OCI-LY7 (cell line): Measurements from ENCODE around the gene NCL. TPM values are rescaled to one million over a fixed set of nuclear protein-coding genes. Genes with fewer than 3 reads are reported as not detected.
"Not testable (repeated sequence)": the region's sequence is repeated elsewhere in the genome, so short reads cannot be mapped to it uniquely, and the experiment has no call there.

Experiments
- BruUV-seq: library from RNA; stranded (reverse); fragments of 400-500 nt; replicated peaks from 2 replicates; lab custom pipeline; 2021; lab: Mats Ljungman, UMichigan
- CTCF ChIA-PET: fragments of 300-600 bp; sonication (Branson Sonifier 250); formaldehyde crosslinking; loops from one replicate; lab custom pipeline; 2022; ENCODE audit warnings: antibody characterized with exemption; ENCODE audit not compliant: unreplicated experiment; lab: Charles Lee
- POLR2A ChIA-PET: fragments of 300-600 bp; sonication (Branson Sonifier 250); formaldehyde crosslinking; loops from one replicate; lab custom pipeline; 2022; ENCODE audit warnings: antibody characterized with exemption; lab: Charles Lee
- DNase-seq: peaks from one replicate; pipeline ENCODE4 v3.0.0-alpha.2; 2015; ENCODE audit warnings: low spot score
- H2AFZ ChIP-seq: fragments of 200-600 bp; sonication (generic), shearing (Covaris generic); 2 replicates; pipeline ENCODE4 v1.6.1; 2014; ENCODE audit warnings: mild to moderate bottlenecking, antibody characterized with exemption, low read length, moderate library complexity
- H3K27ac ChIP-seq: fragments of 200-600 bp; sonication (generic); 2 replicates; pipeline ENCODE4 v1.5.1; 2014; ENCODE audit warnings: mixed run types, low read depth, mild to moderate bottlenecking, moderate library complexity, low read length, inconsistent platforms; ENCODE audit not compliant: poor library complexity, severe bottlenecking
- H3K36me3 ChIP-seq: fragments of 200-600 bp; sonication (generic); 2 replicates; pipeline ENCODE4 v1.6.1; 2014; ENCODE audit warnings: mild to moderate bottlenecking, antibody characterized with exemption, low read length, moderate library complexity, mixed read lengths; ENCODE audit not compliant: insufficient read depth
- H3K4me1 ChIP-seq: fragments of 200-600 bp; sonication (generic); 2 replicates; pipeline ENCODE4 v1.5.1; 2014; ENCODE audit warnings: mild to moderate bottlenecking, low read length; ENCODE audit not compliant: insufficient read depth, poor library complexity, severe bottlenecking
- H3K4me2 ChIP-seq: fragments of 200-600 bp; sonication (generic); 2 replicates; pipeline ENCODE4 v1.6.1; 2014; ENCODE audit warnings: mild to moderate bottlenecking, low read length
- H3K4me3 ChIP-seq: fragments of 200-600 bp; sonication (generic); 2 replicates; pipeline ENCODE4 v1.5.1; 2014; ENCODE audit warnings: mild to moderate bottlenecking, low read depth, low read length; ENCODE audit not compliant: poor library complexity, severe bottlenecking
- H3K79me2 ChIP-seq: fragments of 200-600 bp; sonication (generic); 2 replicates; pipeline ENCODE4 v1.6.1; 2016; ENCODE audit warnings: low read depth, mild to moderate bottlenecking, low read length, moderate library complexity, mixed read lengths; ENCODE audit not compliant: insufficient read depth
- H3K9me2 ChIP-seq: fragments of 200-600 bp; sonication (generic); 2 replicates; pipeline ENCODE4 v1.6.1; 2016; ENCODE audit warnings: mild to moderate bottlenecking, low read length, mixed read lengths; ENCODE audit not compliant: insufficient read depth
- H3K9me3 ChIP-seq: fragments of 200-600 bp; sonication (generic); 2 replicates; pipeline ENCODE4 v1.6.1; 2014; ENCODE audit warnings: mild to moderate bottlenecking, mixed run types, low read length, mixed read lengths
- H4K20me1 ChIP-seq: fragments of 200-600 bp; sonication (generic); 2 replicates; pipeline ENCODE4 v1.6.1; 2014; ENCODE audit warnings: mild to moderate bottlenecking, antibody characterized with exemption, low read length, moderate library complexity, mixed read lengths; ENCODE audit not compliant: insufficient read depth
- CTCF ChIP-seq: fragments of 200-600 bp; sonication (generic); conservative IDR thresholded peaks from 2 replicates; pipeline ENCODE4 v1.5.1; 2014; ENCODE audit warnings: mild to moderate bottlenecking, antibody characterized with exemption, low read length, moderate library complexity, mixed read lengths
- intact Hi-C: fragments of 100-400 bp; cut with micrococcal nuclease; formaldehyde crosslinking; loops from one replicate; pipeline ENCODE4 v1.10.0; 2022; ENCODE audit not compliant: unreplicated experiment
- small RNA-seq: library from RNA; depleted of rRNA; stranded (forward); fragments of <200 nt; gene quantifications from one replicate; pipeline ENCODE3, GENCODE V24; 2014
- total RNA-seq, 2 experiments: library from RNA; depleted of rRNA in 1 of 2; stranded (reverse); fragments of >200 nt in 1 of 2; shearing (Covaris generic) in 1 of 2; gene quantifications; 2 replicates each; pipeline ENCODE4 v1.2.3, GENCODE V29; 2014 to 2022

Gene NCL
- total RNA-seq, 2 experiments from 2014 or later, result 255 to 1,007 TPM

GRCh38 chr2:231405601-231406367 lies 58.5 kb downstream of the NCL start:
- DNase-seq, H3K36me3 ChIP-seq, BruUV-seq, H3K9me3 ChIP-seq, H3K9me2 ChIP-seq, H4K20me1 ChIP-seq, H3K4me3 ChIP-seq, H3K79me2 ChIP-seq, H3K27ac ChIP-seq: not testable (repeated sequence)
- ChIA-PET POLR2A (interaction anchor here (0.6 to 0.9 kb wide), 2 partner anchors 178 to 182 kb away, joined by 3 read pairs; no protein-coding TSS in a partner anchor), CTCF (interaction anchor here (1.2 to 1.8 kb wide), 3 partner anchors 11 to 109 kb away, joined by 3 to 10 read pairs (median 8); partner anchors contain the start of gene B3GNT7)
- Histone ChIP-seq H3K4me1 (peaks cover 17% of the 10 kb centered on the region), H2AFZ (peak overlapping the region; percentile 88), H3K4me2 (peak overlapping the region; percentile 12; the same call in 1 of the 2 replicates)
- intact Hi-C loops, result loop anchor here (1.0 to 5.0 kb wide), 2 partner anchors 108 to 303 kb away; no protein-coding TSS in a partner anchor
- TF ChIP-seq CTCF, result peak; percentile 72

DNA sequence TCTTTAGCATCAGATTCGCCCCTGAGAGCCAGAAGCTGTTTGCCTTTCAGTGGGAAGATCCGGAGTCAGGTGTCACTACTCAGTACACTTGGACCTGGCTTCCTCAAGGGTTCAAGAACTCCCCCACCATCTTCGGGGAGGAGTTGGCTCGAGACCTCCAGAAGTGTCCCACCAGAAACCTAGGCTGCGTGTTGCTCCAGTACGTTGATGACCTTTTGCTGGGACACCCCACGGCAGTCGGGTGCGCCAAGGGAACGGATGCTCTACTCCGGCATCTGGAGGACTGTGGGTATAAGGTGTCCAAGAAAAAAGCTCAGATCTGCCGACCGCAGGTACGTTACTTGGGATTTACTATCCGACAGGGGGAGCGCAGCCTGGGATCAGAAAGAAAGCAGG lies 60.1 kb downstream of the NCL start:
- POLR2A ChIA-PET, BruUV-seq, intact Hi-C loops: not testable (repeated sequence)

More for the DNA sequence above, 60.1 kb downstream of the NCL start:
- peaks cover 17% of the 10 kb centered on the region for H3K4me1 ChIP-seq
- H3K4me3 ChIP-seq, DNase-seq, H4K20me1 ChIP-seq, H3K9me2 ChIP-seq, H3K27ac ChIP-seq, H2AFZ ChIP-seq, H3K79me2 ChIP-seq, CTCF ChIA-PET, H3K36me3 ChIP-seq, H3K9me3 ChIP-seq: not testable (repeated sequence)
- H3K4me2 ChIP-seq, result peak overlapping the region; percentile 16; the same call in 1 of the 2 replicates

Small RNAs within 50 kb of the gene (small RNA-seq; reads per million reads assigned to genes)
- 0.21 reads per million for gene RNU2-22P
- 53.2 reads per million, percentile 98 among the genes with 10 or more reads in this experiment for gene SNORA75
- gene SNORD20, result not detected
- gene SNORD82, result 587 reads per million, percentile 99 among the genes with 10 or more reads in this experiment

Other genes with a start within 250 kb of the NCL start
- 4.5 and 7.8 TPM in 2 replicates for gene B3GNT7, start 68.8 kb downstream of the NCL start, total RNA-seq (2014; rRNA removed; shearing (Covaris generic))
- gene B3GNT7, start 68.8 kb downstream of the NCL start, total RNA-seq (2022), result 7.4 and 8.7 TPM in 2 replicates
- not detected in 2 replicates for gene NMUR1, start 66.0 kb upstream of the NCL start, total RNA-seq (2014; rRNA removed; shearing (Covaris generic))
- not detected in 2 replicates for gene NMUR1, start 66.0 kb upstream of the NCL start, total RNA-seq (2022)
- gene TEX44, start 128.4 kb upstream of the NCL start, total RNA-seq (2014; rRNA removed; shearing (Covaris generic)), result not detected in 2 replicates
- gene TEX44, start 128.4 kb upstream of the NCL start, total RNA-seq (2022), result not detected in 2 replicates
- gene PTMA, start 244.0 kb upstream of the NCL start, total RNA-seq (2014; rRNA removed; shearing (Covaris generic)), result 2,780 and 3,271 TPM in 2 replicates
- 3,053 and 3,088 TPM in 2 replicates for gene PTMA, start 244.0 kb upstream of the NCL start, total RNA-seq (2022)